ENCODE data around the gene PLET1. TPM values are rescaled to one million over a fixed set of nuclear protein-coding genes. Genes with fewer than 3 reads are reported as not detected.

Gene PLET1
- total and polyA plus RNA-seq, 2 of the 4 experiments (the other 2 are of a cell fraction): not detected

DNA sequence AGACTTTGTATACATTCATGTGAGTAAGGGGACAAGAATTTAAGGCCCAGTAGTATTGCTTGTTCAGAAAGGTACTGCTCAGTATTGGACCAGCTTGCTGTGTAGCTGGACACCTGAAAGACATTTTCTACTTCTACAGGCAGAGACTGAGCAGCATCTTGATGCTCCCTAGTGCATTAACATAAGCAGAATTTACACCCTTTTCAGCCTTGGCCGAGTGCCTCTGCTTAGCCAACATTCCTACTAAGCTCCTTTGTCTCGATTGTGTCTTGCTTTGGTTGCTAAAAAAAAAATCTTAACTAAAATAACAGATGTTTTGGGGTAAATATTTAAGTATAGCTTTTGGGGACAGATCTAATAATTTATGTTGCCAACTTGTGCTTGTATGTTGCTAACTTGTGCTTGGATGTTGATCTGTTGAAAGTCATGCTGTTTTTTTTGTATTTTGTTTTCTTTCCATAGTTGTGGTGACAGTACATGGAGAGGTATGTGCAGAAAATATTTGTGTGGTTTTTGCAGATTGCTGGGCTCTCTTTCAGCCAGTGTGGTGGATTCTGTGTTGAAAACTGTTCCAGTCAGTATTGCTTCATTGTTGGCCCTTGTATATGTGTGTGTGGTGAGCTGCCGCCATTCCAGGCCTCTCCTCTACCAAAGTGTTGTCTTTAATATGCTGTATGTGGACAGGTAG, 30.8 kb downstream of the PLET1 start:
- ATAC-seq (ENCODE audit: low read depth) (peak; percentile 22), DNase-seq (peak; percentile 86)
- H4K20me1 ChIP-seq (ENCODE audit: insufficient read depth, low read length): peaks cover 6% of the 10 kb centered on the region; the same call in 1 of the 2 replicates
- H3K18ac ChIP-seq (ENCODE audit: low read depth, low read length): peak overlapping the region; percentile 76; the same call in 1 of the 2 replicates
- in situ Hi-C loops (cut with MboI; ENCODE audit: low sequenced_read_pairs) (loop anchor here (10.0 kb wide), 2 partner anchors 135 to 1055 kb away; no protein-coding TSS in a partner anchor), intact Hi-C loops (cut with micrococcal nuclease) (loop anchor here (10.0 kb wide), 2 partner anchors 325 to 355 kb away; partner anchors contain the start of genes ALG9, CFAP68 and FDXACB1), dilution Hi-C loops (cut with HindIII; ENCODE audit: low sequenced_read_pairs, unreplicated experiment) (no loop called here)
- H3K79me1 ChIP-seq (ENCODE audit: low read depth in 1 of 2, low read length in 2 of 2): peaks cover 24 to 52% of the 10 kb centered on the region in 2 experiments
- ChIA-PET CTCF (interaction anchor here (2.4 kb wide), 1 partner anchor 51 kb away, joined by 10 read pairs; no protein-coding TSS in a partner anchor), POLR2A (ENCODE audit: unreplicated experiment) (interaction anchor here (0.9 kb wide), 1 partner anchor 50 kb away, joined by 3 read pairs; no protein-coding TSS in a partner anchor)
- H4K5ac ChIP-seq (ENCODE audit: low read depth, low read length): peak overlapping the region; percentile 70; the same call in 1 of the 2 replicates
- H3K27ac ChIP-seq (ENCODE audit: insufficient read depth, low read length): peak overlapping the region; percentile 67; the same call in 1 of the 2 replicates
- H2BK20ac ChIP-seq (ENCODE audit: low read depth, low read length): peak overlapping the region; percentile 86
- H3K23ac ChIP-seq (ENCODE audit: low read depth, low read length): peak overlapping the region; percentile 72
- TF ChIP-seq CEBPB (IDR thresholded peaks at IDR 0.05; ENCODE audit: low read depth, low read length) (peak; percentile 94), MXI1 (IDR thresholded peaks at IDR 0.05; ENCODE audit: borderline replicate concordance, low read depth, low read length) (0 out of 2 replicates have a peak, but pooled peaks have one; percentile 20), CHD1 (IDR thresholded peaks at IDR 0.05; ENCODE audit: low read depth, low read length) (no peak)
- no peaks in the 10 kb centered on the region for H3K27me3 ChIP-seq (ENCODE audit: control insufficient read depth, insufficient read depth, low read length)
- H3K4me3 ChIP-seq (ENCODE audit: insufficient read depth, low read depth, low read length): no peak overlapping the region
- peak overlapping the region; percentile 13; the same call in 1 of the 2 replicates for H3K56ac ChIP-seq (ENCODE audit: extremely low read depth, insufficient read depth, low read length)
- peak overlapping the region; percentile 80; the same call in 1 of the 2 replicates for H2AK5ac ChIP-seq (ENCODE audit: low read depth, low read length)
- H2BK15ac ChIP-seq (ENCODE audit: low read depth, low read length): peak overlapping the region; percentile 12; the same call in 1 of the 3 replicates
- H3K9me1 ChIP-seq (ENCODE audit: insufficient read depth, low read length): no peaks in the 10 kb centered on the region; the same call in 1 of the 2 replicates
- H3K9me3 ChIP-seq (ENCODE audit: control insufficient read depth, insufficient read depth, low read length): no peaks in the 10 kb centered on the region
- peak overlapping the region; percentile 80 for H2BK5ac ChIP-seq (ENCODE audit: low read depth, low read length, poor library complexity, severe bottlenecking)
- peak overlapping the region; percentile 16; the same call in 1 of the 2 replicates for H3K4me2 ChIP-seq (ENCODE audit: low read depth, low read length)
- H3K9ac ChIP-seq (ENCODE audit: low read depth, low read length): no peak overlapping the region
- peak overlapping the region; percentile 90 for H2BK120ac ChIP-seq (ENCODE audit: low read depth, low read length)
- no peak overlapping the region for H2AK9ac ChIP-seq (replicated peaks; ENCODE audit: low read depth, low read length, poor library complexity)
- no TSS peak for BruUV-seq (replicated peaks)
- H4K8ac ChIP-seq (ENCODE audit: low read depth in 2 of 2, low read length in 2 of 2): peak overlapping the region in 1 of 2 experiments; percentile 61; a peak in 2 of 4 replicates
- no CpG with 5 or more reads among the region's 3 CpGs for WGBS, 2 experiments (ENCODE audit: extremely low coverage in 2 of 2, insufficient read length in 1 of 2)
- H3K36me3 ChIP-seq (ENCODE audit: control insufficient read depth, insufficient read depth, low read length): peaks cover 12% of the 10 kb centered on the region
- H2AFZ ChIP-seq (replicated peaks; ENCODE audit: low read length, poor library complexity): no peak overlapping the region
- peak overlapping the region; percentile 78; the same call in 1 of the 2 replicates for H4K91ac ChIP-seq (ENCODE audit: insufficient read depth, low read depth, low read length)
- H3K4ac ChIP-seq (ENCODE audit: low read depth, low read length): peak overlapping the region; percentile 84
- no peak overlapping the region; the same call in 1 of the 2 replicates for H3K14ac ChIP-seq (replicated peaks; ENCODE audit: low read depth, low read length)
- H3K4me1 ChIP-seq (ENCODE audit: control insufficient read depth, insufficient read depth, low read length): peaks cover 8% of the 10 kb centered on the region; the same call in 1 of the 2 replicates
